ENCODE data around the gene ACAA1.
"Not testable (repeated sequence)": the region's sequence is repeated elsewhere in the genome, so short reads cannot be mapped to it uniquely, and the experiment has no call there.

ACAA1 gene

DNA sequence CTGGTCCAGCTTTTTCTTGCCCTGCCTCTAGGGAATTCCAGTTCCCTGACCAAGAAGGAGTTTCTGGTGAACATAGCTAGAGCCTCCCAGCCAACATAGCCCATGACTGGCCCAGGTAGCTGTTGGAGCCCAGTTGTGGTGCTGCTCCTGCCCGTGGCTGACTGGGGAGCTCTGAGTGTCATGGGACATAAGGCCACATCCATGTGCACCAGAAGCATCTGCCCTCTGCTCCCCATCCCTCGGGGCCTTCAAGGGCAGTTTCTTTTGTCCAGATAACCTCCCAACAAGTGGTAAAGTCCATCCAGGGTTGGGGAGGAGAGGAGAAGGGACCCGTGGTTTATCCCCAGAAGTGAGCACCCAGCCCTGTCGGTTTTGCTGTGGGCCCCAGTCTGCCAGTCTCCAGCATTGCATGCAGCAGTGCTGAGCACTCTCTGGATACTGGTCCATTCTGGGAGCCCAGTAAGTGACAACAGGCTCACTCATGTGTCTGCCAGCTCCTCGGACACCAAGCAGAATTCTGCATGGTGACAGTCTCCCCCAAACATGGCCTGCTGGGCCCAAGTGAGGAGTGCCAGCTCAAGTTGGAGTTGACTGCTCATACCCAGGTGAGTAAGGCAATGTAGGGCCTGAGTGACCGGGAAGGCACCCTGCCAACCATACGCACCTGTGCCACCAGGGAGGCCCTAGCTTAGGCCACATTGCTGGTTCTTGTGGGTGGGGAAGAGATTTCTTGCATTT is 28.8 kb downstream of the ACAA1 start:
- DNase-seq (ENCODE audit: low read depth in 4 of 4, low spot score in 1 of 4): no peak

DNA sequence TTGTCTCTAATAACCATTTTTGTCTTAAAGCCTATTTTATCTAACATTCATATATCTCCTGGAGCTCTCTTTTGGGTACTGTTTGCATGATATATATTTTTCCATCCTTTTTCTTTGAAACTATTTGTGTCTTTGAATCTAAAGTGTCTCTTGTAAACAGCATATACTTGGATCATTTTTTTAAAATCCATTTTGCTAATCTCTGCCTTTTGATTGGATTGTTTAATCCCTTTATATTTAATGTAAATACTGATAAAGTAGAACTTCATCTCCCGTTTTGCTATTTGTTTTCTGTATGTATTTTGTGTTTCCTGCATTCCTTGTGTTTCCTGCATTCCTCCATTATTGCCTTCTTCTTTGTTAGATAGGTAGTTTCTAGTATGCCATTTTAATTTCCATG is 31.4 kb downstream of the ACAA1 start:
- no peak for DNase-seq (ENCODE audit: low read depth in 4 of 4, low spot score in 1 of 4)

DNA sequence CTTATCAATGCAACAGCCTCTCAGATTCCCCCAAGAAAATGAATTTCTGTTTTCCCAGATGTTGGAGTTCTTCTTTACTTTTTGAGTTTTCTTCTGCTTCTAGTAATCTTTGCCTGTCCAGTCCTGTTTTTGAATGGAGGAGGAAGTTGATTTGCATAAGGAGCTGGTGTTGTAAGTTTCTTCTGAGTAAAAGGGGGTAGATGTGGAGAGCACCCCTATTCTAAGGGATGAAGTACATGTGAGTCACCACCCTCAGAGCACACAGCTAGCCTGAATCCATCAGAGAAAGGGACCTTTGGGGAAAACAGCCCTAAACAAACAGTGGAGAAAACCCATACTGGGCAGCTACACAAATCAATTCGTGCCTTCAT is 34.5 kb downstream of the ACAA1 start:
- no peak for DNase-seq (ENCODE audit: low read depth in 4 of 4, low spot score in 1 of 4)

DNA sequence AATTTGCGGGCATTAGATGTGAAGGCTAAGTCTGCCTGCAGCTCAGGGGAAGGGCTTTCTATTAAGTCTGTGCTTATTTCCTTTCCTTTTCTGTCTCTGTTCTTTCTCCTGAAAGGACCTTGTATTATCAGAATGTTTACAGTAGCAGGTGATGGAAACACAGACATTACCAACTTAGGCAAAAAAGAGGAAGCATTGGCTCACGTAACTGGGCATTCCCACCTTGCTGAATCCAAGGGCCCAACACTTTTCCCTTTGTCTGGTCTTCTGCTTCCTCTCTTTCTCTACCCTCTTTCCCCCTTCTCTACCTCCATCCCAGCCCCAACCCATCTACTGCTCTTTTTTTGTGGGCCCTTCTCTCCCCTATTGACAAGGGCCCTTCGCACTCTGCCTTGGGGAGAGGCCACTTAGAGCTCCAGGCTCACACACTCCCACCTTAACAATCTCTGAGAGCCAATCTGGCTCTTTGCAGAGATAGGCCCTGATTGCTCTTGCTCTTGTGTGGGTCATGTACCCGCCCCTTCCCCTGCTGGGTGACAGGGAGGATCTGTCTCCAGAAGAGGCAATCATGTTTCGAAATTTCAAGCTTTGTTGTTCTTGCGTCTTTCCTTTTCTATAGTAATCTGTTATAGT is 35.0 kb downstream of the ACAA1 start:
- DNase-seq (ENCODE audit: low read depth in 4 of 4, low spot score in 1 of 4): no peak

DNA sequence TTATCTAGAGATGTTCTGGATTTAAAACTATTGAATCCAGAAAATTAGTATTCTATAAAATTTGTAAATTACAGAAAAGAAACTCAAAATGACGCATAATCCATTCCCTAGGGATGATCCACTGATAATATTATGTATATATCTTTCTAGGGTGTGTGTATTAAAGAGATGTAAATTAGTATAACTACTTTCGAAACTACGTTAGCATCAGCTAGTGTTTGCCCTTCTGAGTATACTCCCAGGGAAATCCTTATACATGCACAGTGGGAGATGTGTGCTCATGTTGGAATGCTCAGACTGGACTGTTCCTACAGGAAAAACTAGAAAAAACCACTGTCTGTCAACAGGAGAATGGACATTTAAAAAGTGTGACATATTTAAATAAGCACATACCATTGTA is 36.4 kb downstream of the ACAA1 start:
- DNase-seq (ENCODE audit: low read depth in 4 of 4, low spot score in 1 of 4): no peak

DNA sequence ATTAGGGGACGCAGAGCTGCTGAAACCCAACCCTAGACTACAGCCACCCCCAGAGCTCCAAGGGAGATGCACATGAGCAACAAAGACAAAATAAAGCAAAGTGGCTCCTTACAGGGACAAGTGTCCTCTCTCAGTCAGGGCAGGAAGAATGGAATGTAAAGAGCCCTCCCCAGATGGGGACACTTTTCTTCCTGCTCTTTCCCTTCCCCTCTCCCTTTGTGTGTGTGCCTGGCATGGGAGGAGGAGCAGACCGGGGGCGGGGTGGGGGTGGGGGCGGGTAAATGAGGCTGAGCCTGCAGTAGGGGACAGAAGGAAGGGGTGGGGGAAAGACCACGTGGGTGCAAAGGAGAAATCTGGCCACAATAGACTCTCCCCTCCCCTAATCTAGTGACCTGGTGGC is 37.4 kb downstream of the ACAA1 start:
- DNase-seq (ENCODE audit: low read depth in 4 of 4, low spot score in 1 of 4): no peak

DNA sequence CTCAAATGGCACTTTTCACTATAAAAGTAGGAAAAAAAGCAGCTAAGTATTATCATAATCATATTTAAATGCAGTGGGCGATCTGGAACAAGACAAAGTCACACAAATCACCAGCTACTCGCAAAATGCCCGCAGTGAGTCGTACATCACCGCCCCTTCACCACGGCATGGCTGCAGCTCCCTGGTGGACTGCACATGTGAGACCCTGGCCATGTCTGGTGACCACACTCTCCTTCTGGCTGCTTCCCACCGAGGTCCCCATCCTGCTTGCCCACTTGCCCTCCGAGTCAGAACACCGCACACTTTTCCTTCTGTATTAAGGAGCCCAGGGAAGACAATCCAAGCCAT is 38.6 kb downstream of the ACAA1 start:
- DNase-seq (ENCODE audit: low read depth in 4 of 4, low spot score in 1 of 4): no peak

DNA sequence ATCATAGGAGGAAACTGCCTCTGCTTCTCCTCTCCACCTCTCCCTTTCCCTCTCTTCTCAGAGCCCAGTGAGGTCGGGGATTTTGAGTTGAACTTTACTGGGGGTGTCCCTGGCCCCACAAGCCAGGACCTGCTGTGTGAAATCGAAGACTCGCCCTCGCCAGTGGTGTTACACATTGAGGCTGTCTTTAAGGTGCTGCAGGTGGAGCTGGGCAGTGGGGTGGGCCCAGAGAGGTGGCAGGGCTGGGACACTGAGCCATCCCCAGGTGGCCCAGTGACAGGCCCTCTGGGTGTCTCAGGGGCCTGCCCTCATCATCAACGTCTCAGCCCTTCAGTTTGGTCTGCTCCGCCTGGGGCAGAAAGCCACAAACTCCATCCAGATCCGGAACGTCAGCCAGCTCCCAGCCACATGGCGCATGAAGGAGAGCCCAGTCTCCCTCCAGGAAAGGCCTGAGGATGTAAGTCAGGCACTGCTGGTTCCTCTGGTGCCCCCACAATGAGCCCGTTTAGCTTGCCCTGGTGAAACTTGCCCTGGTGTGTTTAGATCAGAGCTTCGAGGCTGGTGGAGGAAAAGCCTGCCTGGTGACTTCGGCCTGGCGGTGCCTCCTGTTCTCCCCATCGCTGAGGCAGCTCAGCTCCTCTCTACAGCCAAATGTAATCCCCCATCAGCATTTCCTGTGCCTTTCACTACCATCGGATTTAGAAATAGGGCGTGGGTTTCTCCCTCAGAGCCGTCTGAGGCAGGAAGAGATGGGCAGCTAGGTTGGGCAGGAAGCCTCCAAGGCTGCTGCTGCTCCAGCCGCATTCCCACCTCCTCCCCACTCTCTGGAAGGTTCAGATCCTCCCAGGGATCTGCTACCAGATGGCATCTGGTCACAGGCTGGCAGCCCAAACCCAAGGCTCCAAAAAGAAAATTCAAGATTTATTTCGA is 39.2 kb downstream of the ACAA1 start:
- no peak for DNase-seq (ENCODE audit: low read depth in 4 of 4, low spot score in 1 of 4)

DNA sequence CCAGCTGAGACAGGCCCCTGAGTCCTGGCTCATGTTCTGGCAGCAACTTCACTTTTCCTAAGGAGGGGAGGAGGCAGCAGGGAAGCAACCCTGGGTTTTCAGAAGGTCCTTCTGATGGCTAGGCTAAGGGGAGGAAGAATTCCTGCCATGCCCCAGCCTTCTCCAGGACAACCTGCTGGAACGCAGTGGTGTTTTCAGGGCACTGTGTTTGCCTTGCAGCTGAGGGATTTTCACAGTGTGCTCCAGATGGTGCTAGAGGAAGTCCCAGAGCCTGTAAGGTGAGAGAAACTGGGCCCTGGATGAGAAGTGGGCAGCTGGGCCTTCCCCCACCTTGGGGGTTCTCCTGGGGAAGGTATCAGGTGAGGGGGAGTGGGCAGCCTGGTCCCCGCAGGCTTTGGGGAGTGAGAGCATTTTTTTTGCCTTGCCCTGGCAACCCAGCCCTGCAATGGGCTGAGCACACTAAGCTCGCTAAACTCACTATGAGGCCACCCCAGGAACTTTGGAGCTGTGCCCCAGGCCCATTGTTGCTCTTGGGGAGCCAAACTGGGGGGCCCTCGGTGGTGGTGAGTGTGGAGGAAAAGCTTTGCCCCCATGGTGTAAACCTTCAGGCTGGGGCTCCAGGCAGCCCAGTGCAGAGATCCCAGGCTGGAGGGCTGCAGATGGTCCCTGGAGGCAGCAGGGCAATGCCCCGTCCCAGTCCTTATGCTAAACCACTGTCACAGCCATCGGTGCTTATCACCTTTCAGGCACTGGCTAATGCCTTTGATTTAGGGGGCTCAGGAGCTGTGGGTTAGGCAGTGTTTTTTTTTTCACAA is 41.1 kb downstream of the ACAA1 start:
- DNase-seq (ENCODE audit: low read depth in 4 of 4, low spot score in 1 of 4): no peak

DNA sequence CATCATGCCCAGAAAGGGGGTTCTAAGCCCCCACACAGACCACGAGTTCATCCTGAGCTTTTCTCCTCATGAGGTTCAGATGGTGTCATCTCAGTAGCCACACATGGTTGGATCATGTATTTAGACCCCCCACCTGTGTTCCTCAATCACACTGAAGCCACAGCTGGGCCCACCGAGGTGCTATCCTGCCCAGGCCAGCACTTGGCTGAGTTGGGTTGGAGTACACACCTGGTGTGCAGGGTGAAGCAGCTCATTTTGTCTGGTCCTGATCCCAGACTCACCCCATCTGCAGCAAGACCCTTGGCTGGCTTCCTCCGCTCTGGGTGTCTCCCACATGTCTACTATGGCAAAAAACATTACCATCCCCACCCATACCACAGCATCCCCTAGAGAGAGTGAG is 41.9 kb downstream of the ACAA1 start:
- no peak for DNase-seq (ENCODE audit: low read depth in 4 of 4, low spot score in 1 of 4)

DNA sequence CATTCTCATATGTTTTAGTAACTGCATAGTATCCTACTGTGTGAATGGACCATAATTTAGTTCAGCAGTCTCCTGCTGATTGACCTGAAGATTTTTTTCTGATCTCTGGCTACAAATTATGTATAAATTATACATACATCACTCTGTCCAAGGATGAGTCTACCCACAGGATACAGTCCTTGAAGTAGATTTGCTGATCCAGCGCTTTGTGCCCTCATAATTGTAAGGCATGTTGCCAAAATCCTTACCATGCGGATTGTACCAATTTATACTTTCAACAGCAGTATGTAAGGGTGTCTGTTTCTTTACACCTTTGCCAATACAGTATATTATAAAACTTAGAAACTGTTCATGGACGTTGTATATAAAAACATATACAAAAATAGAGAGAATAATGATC is 46.5 kb downstream of the ACAA1 start:
- no peak for DNase-seq (ENCODE audit: low read depth in 4 of 4, low spot score in 1 of 4)

DNA sequence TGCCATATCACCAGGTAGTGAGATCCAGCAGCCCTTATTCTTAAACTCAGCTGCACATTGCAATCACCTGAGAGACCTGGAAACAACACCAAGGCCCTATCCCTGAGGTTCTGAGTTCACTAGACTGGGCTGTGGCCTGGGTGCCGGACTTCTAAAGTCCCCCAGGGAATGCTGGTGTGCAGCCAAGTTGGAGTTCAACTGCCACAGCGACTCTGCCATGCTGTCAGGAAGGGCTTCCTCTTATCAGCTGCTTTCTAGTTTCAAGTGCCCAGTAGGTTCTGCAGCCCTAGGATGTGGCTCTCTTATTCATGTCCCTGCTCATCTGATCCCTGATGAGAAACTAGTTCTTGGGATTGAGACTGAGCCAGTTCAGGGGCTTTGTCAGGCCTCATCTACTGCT is 47.8 kb downstream of the ACAA1 start:
- no peak for DNase-seq (ENCODE audit: low read depth in 4 of 4, low spot score in 1 of 4)

DNA sequence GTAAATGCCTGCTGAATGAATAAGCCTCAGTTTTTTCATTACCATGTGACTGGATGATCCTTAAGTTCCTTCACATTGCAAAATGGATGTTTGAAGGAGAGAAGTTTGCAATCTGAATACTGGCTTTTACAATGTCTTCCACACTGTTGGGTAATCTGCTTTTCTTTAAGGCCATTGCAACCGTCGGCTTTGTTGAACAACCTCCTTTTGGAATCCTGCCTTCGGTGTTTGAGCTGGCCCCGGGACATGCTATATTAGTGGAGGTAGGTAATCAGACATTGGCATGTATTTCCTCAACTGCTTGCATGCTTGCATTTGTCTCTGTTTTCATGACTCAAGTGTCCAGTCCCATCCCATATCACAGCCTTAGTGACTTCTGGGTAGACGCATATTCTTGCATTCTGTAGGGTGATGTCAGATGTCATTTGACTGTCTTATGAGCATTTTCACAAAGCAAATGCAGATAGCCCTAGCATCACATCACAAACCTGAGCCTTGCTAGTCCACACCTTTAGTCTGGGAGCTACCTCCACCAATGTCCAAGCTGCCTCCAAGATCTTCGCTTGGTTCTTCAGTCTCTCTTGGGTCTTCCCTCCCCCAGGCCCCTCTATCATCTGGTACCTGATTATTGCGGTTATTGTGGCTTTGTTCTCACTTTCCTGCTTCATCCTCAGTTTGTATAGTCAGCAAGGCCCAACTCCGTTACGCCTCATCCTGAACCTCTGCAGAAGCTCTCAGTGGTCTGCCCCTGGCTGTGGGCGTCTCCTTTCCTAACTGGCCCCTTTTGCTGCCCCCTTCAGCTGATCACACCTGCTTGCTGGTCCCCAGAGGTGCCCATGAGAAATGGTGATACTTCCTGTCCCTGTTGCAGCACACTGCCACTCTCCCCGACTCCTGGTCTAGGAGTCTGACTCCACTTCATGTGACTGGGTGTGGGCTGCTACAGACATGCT is 48.5 kb downstream of the ACAA1 start:
- DNase-seq (ENCODE audit: low read depth in 4 of 4, low spot score in 1 of 4): no peak

DNA sequence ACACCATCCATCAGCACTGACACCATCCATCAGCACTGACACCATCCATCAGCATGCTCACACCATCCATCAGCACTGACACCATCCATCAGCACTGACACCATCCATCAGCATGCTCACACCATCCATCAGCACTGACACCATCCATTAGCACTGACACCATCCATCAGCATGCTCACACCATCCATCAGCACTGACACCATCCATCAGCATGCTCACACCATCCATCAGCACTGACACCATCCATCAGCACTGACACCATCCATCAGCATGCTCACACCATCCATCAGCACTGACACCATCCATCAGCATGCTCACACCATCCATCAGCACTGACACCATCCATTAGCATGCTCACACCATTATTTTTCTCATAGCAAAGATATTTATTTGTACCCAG is 49.6 kb downstream of the ACAA1 start:
- DNase-seq (ENCODE audit: low read depth in 4 of 4, low spot score in 1 of 4): not testable (repeated sequence)

DNA sequence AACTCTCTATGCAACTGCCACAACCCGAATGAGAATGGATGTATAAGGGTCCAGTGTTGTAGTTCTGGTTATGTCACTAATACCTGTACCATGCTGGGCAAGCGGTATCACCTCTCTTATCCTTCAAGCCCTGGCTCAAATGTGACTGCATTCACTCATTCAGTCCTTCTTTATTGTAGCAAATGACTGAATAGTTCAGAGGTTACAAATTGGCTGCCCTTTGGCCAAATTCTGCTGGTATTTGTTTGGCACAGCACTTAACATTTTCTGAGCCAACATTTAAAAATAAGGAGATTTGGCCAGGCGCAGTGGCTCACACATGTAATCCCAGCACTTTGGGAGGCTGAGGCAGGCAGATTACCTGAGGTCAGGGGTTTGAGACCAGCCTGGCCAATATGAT is 50.4 kb downstream of the ACAA1 start:
- no peak for DNase-seq (ENCODE audit: low read depth in 4 of 4, low spot score in 1 of 4)

DNA sequence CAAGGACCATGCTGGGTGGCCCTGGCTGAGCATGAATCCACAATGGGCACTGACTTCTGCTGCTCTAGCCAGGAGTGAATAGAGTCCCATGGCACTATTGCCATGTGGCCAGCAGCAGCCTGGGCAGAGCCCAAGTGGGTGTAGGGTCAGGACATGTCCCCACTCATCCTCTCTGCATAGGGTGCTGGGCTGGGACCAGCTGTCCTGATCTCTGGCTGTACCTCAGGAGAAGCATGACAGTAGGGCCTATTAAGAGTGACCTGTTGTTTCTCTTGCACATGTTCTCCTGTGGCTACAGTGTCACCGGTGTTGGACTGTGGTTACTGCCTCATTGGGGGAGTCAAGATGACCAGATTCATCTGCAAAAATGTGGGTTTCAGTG is 51.0 kb downstream of the ACAA1 start:
- DNase-seq (ENCODE audit: low read depth in 4 of 4, low spot score in 1 of 4): no peak

DNA sequence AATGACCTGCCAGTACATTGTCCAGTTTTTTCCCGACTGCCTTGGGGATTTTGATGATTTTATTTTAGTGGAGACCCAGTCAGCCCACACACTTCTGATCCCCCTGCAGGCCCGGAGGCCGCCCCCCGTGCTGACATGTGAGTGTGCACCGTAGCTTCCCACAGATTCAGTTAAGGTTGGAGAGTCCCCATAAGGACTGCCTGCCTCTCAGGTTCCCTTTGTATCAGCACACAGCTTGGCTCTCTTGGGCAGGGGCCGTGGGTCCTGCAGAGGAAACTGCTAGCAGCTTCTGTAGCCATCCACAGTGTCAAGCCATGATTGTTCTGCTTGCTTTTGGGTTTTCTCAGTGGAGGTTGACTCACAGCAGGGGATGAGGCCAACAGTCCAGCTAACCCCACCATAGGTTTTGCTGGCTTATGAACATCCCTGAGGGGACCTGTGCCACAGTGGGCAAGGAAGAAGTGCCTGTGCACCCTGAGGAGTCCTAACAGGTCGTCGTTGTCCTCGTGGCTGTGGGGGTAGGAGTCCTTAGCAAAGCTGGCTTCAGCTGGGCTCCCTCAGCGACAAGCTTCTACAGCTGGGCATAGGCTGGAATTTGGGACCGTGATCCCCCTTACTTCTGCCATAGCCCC is 51.5 kb downstream of the ACAA1 start:
- no peak for DNase-seq (ENCODE audit: low read depth in 4 of 4, low spot score in 1 of 4)

DNA sequence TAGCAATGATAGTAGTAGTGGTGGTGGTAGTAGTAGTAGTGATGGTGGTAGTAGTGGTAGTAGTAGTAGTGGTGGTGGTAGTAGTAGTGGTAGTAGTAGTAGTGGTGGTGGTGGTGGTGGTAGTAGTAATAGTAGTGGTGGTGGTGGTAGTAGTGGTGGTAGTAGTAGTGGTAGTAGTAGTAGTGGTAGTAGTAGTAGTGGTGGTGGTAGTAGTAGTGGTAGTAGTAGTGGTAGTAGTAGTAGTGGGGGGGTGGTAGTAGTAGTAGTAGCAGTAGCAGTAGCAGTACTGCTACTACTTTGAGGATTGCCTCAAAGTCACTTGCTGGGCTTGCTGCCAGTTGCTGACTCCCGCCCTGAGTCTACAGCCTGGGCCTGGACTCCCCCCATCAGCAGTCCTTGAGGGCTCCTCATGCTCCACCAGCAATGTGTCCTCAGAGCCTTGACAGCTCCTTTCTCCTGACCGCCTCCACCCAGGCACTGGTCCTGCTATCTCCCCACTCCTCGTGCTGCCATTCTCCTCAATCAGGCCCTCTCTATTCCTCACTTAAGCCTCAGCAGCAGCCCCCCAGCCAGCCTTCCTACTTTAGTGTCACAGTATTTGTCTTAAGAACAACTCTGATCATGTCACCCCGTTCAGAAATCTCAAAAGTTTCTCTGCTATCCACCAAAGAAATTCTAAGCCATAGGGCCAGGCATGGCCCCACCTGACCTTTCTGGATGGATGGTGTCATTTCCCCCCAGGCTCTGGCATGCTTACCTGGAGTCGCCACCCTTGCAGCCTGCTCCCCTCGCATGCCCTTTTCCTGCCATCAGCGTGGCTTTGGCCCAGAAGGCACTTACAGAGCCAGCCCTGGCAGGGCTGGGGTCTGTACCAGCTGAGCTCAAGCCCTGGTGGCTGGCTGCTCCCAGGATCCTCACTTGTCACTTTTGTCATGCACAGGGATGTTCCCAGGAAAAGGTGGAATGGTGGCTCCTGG is 52.3 kb downstream of the ACAA1 start:
- peak in 1 of 4 experiments; percentile 4 for DNase-seq (ENCODE audit: low read depth in 4 of 4, low spot score in 1 of 4)

All from stimulated activated CD4-positive, alpha-beta T cell treated with anti-CD3 and anti-CD28 coated beads, Interleukin-1b, Interleukin-23, amount 100 ng/mL, for 24 hours (primary cell).